Measurements from ENCODE around the gene BMERB1.
"Not testable (repeated sequence)": the region's sequence is repeated elsewhere in the genome, so short reads cannot be mapped to it uniquely, and the experiment has no call there.

The BMERB1 gene

GRCh38 chr16:15605839-15606517 is 171.6 kb downstream of the BMERB1 start:
- no peak for ATAC-seq (ENCODE audit: low read depth)
- Mint-ChIP-seq H3K27me3 (no peaks in the 10 kb centered on the region), H3K27ac (peak overlapping the region; percentile 75), H3K36me3 (peaks cover 53% of the 10 kb centered on the region), H3K9me3 (no peaks in the 10 kb centered on the region), H3K4me3 (no peak overlapping the region), H3K4me1 (peaks cover 15% of the 10 kb centered on the region)
- DNase-seq (ENCODE audit: low spot score in 2 of 2), result no peak

GRCh38 chr16:15606518-15607220 is 172.3 kb downstream of the BMERB1 start:
- ATAC-seq (ENCODE audit: low read depth), result no peak
- no peak overlapping the region for H3K4me3 Mint-ChIP-seq
- no peaks in the 10 kb centered on the region for H3K9me3 Mint-ChIP-seq
- no peaks in the 10 kb centered on the region for H3K27me3 Mint-ChIP-seq
- no peak for DNase-seq (ENCODE audit: low spot score in 2 of 2)
- peaks cover 47% of the 10 kb centered on the region for H3K36me3 Mint-ChIP-seq
- peak overlapping the region; percentile 75 for H3K27ac Mint-ChIP-seq
- H3K4me1 Mint-ChIP-seq, result peaks cover 13% of the 10 kb centered on the region

- not testable (repeated sequence) for H3K4me3 Mint-ChIP-seq; DNase-seq (ENCODE audit: low spot score in 2 of 2); H3K9me3 Mint-ChIP-seq; H3K27me3 Mint-ChIP-seq; ATAC-seq (ENCODE audit: low read depth)
- Mint-ChIP-seq H3K36me3 (peaks cover 46% of the 10 kb centered on the region), H3K27ac (peak overlapping the region; percentile 75), H3K4me1 (peaks cover 13% of the 10 kb centered on the region)
Measured at GRCh38 chr16:15607221-15607699, 172.9 kb downstream of the BMERB1 start.

GRCh38 chr16:15607700-15608396 is 173.5 kb downstream of the BMERB1 start:
- Mint-ChIP-seq H3K36me3 (peaks cover 46% of the 10 kb centered on the region), H3K27me3 (no peaks in the 10 kb centered on the region), H3K4me3 (no peak overlapping the region), H3K9me3 (no peaks in the 10 kb centered on the region), H3K27ac (no peak overlapping the region), H3K4me1 (peaks cover 11% of the 10 kb centered on the region)
- DNase-seq (ENCODE audit: low spot score in 2 of 2) (no peak), ATAC-seq (ENCODE audit: low read depth) (no peak)

- no peaks in the 10 kb centered on the region for H3K27me3 Mint-ChIP-seq
- H3K4me3 Mint-ChIP-seq, result no peak overlapping the region
- H3K27ac Mint-ChIP-seq, result peak overlapping the region; percentile 74
- no peak for DNase-seq (ENCODE audit: low spot score in 2 of 2)
- no peak for ATAC-seq (ENCODE audit: low read depth)
- H3K36me3 Mint-ChIP-seq, result peaks cover 46% of the 10 kb centered on the region
- H3K9me3 Mint-ChIP-seq, result no peaks in the 10 kb centered on the region
- peaks cover 11% of the 10 kb centered on the region for H3K4me1 Mint-ChIP-seq
Measured at GRCh38 chr16:15608398-15609285, 174.3 kb downstream of the BMERB1 start.

GRCh38 chr16:15609286-15609649 is 174.9 kb downstream of the BMERB1 start:
- peaks cover 43% of the 10 kb centered on the region for H3K36me3 Mint-ChIP-seq
- H3K4me1 Mint-ChIP-seq, result peaks cover 11% of the 10 kb centered on the region
- H3K9me3 Mint-ChIP-seq, result no peaks in the 10 kb centered on the region

GRCh38 chr16:15610369-15610871 is 176.0 kb downstream of the BMERB1 start:
- Mint-ChIP-seq H3K4me1 (peaks cover 11% of the 10 kb centered on the region), H3K9me3 (no peaks in the 10 kb centered on the region), H3K27ac (no peak overlapping the region), H3K4me3 (no peak overlapping the region), H3K27me3 (no peaks in the 10 kb centered on the region), H3K36me3 (peaks cover 41% of the 10 kb centered on the region)
- ATAC-seq (ENCODE audit: low read depth) (no peak), DNase-seq (ENCODE audit: low spot score in 2 of 2) (no peak)

More at GRCh38 chr16:15609286-15609649, 174.9 kb downstream of the BMERB1 start:
- ATAC-seq (ENCODE audit: low read depth) (no peak), DNase-seq (ENCODE audit: low spot score in 2 of 2) (no peak)
- Mint-ChIP-seq H3K27ac (peak overlapping the region; percentile 38), H3K27me3 (no peaks in the 10 kb centered on the region), H3K4me3 (no peak overlapping the region)

- Mint-ChIP-seq H3K36me3 (peaks cover 35% of the 10 kb centered on the region), H3K27me3 (no peaks in the 10 kb centered on the region), H3K9me3 (no peaks in the 10 kb centered on the region), H3K4me3 (no peak overlapping the region), H3K27ac (peak overlapping the region; percentile 42), H3K4me1 (peaks cover 5% of the 10 kb centered on the region)
- no peak for ATAC-seq (ENCODE audit: low read depth)
- no peak for DNase-seq (ENCODE audit: low spot score in 2 of 2)
Measured at GRCh38 chr16:15611610-15612009, 177.2 kb downstream of the BMERB1 start.

GRCh38 chr16:15613676-15614075 is 179.3 kb downstream of the BMERB1 start:
- no peak for ATAC-seq (ENCODE audit: low read depth)
- peaks cover 38% of the 10 kb centered on the region for H3K36me3 Mint-ChIP-seq

GRCh38 chr16:15616012-15616411 is 181.6 kb downstream of the BMERB1 start:
- DNase-seq (ENCODE audit: low spot score in 2 of 2) (no peak), ATAC-seq (ENCODE audit: low read depth) (no peak)
- Mint-ChIP-seq H3K9me3 (no peaks in the 10 kb centered on the region), H3K27me3 (no peaks in the 10 kb centered on the region), H3K27ac (peak overlapping the region; percentile 20), H3K36me3 (peaks cover 43% of the 10 kb centered on the region), H3K4me3 (no peak overlapping the region), H3K4me1 (peaks cover 2% of the 10 kb centered on the region)

More at GRCh38 chr16:15613676-15614075, 179.3 kb downstream of the BMERB1 start:
- H3K9me3 Mint-ChIP-seq, result no peaks in the 10 kb centered on the region
- H3K27ac Mint-ChIP-seq, result peak overlapping the region; percentile 39
- no peak for DNase-seq (ENCODE audit: low spot score in 2 of 2)
- H3K4me1 Mint-ChIP-seq, result no peaks in the 10 kb centered on the region
- H3K4me3 Mint-ChIP-seq, result no peak overlapping the region
- no peaks in the 10 kb centered on the region for H3K27me3 Mint-ChIP-seq

- peaks cover 43% of the 10 kb centered on the region for H3K36me3 Mint-ChIP-seq
- DNase-seq (ENCODE audit: low spot score in 2 of 2) (no peak), ATAC-seq (ENCODE audit: low read depth) (no peak)
- peak overlapping the region; percentile 8 for H3K27ac Mint-ChIP-seq
- peaks cover 2% of the 10 kb centered on the region for H3K4me1 Mint-ChIP-seq
- H3K4me3 Mint-ChIP-seq, result no peak overlapping the region
- no peaks in the 10 kb centered on the region for H3K9me3 Mint-ChIP-seq
- H3K27me3 Mint-ChIP-seq, result no peaks in the 10 kb centered on the region
Measured at GRCh38 chr16:15616475-15617165, 182.2 kb downstream of the BMERB1 start.

GRCh38 chr16:15617901-15618300 is 183.5 kb downstream of the BMERB1 start:
- Mint-ChIP-seq H3K4me1 (peaks cover 2% of the 10 kb centered on the region), H3K27me3 (no peaks in the 10 kb centered on the region), H3K36me3 (peaks cover 41% of the 10 kb centered on the region), H3K27ac (peak overlapping the region; percentile 69), H3K9me3 (no peaks in the 10 kb centered on the region), H3K4me3 (no peak overlapping the region)
- ATAC-seq (ENCODE audit: low read depth) (no peak), DNase-seq (ENCODE audit: low spot score in 2 of 2) (no peak)

GRCh38 chr16:15618392-15618791 is 184.0 kb downstream of the BMERB1 start:
- Mint-ChIP-seq H3K27me3 (no peaks in the 10 kb centered on the region), H3K9me3 (no peaks in the 10 kb centered on the region), H3K4me1 (peaks cover 2% of the 10 kb centered on the region), H3K4me3 (no peak overlapping the region), H3K36me3 (peaks cover 39% of the 10 kb centered on the region), H3K27ac (peak overlapping the region; percentile 69)
- DNase-seq (ENCODE audit: low spot score in 2 of 2) (no peak), ATAC-seq (ENCODE audit: low read depth) (no peak)
